Left ventricle myocardium inferior (tissue), 1 donor: ENCODE measurements around the gene TTLL12. TPM values are rescaled to one million over a fixed set of nuclear protein-coding genes. Genes with fewer than 3 reads are reported as not detected.

Source experiments
- DNase-seq: peaks from one replicate; pipeline ENCODE4 v3.0.0-alpha.2; 2020
- H3K27ac ChIP-seq: fragments of 200-600 bp; replicated peaks from 2 replicates; pipeline ENCODE4 v1.8.0; 2021
- H3K27me3 ChIP-seq: fragments of 200-600 bp; 2 replicates; pipeline ENCODE4 v1.8.0; 2021; ENCODE audit warnings: low read depth
- H3K36me3 ChIP-seq: fragments of 200-600 bp; 2 replicates; pipeline ENCODE4 v1.8.0; 2021
- H3K4me1 ChIP-seq: fragments of 200-600 bp; 2 replicates; pipeline ENCODE4 v1.8.0; 2021
- H3K4me3 ChIP-seq: fragments of 200-600 bp; 2 replicates; pipeline ENCODE4 v1.8.0; 2021; ENCODE audit warnings: mild to moderate bottlenecking, moderate library complexity
- H3K9me3 ChIP-seq: fragments of 200-600 bp; replicated peaks from 2 replicates; pipeline ENCODE4 v1.8.0; 2021
- intact Hi-C: fragments of 100-400 bp; cut with micrococcal nuclease; formaldehyde crosslinking; loops from one replicate; pipeline ENCODE4 v1.11.0; 2022
- total RNA-seq: library from RNA; stranded (reverse); fragmentation: NEBNext Ultra II Directional; extraction: Animal tissue kit (Norgen Biotek cat#: 25700); gene quantifications from one replicate; pipeline ENCODE4 v1.2.1, GENCODE V29; 2021
- TF ChIP-seq, protein P1 (sequence below): fragments of 200-600 bp; IDR thresholded peaks from 2 replicates; pipeline ENCODE4 v1.8.0; 2021; ENCODE audit warnings: antibody characterized with exemption, mild to moderate bottlenecking, borderline replicate concordance
- donor health status: DM: no; HTN: yes; CAD: no; lungs with severe emphysema.

TTLL12 gene
- total RNA-seq, 1 donor from 2014 or later = 12.6 TPM

DNA sequence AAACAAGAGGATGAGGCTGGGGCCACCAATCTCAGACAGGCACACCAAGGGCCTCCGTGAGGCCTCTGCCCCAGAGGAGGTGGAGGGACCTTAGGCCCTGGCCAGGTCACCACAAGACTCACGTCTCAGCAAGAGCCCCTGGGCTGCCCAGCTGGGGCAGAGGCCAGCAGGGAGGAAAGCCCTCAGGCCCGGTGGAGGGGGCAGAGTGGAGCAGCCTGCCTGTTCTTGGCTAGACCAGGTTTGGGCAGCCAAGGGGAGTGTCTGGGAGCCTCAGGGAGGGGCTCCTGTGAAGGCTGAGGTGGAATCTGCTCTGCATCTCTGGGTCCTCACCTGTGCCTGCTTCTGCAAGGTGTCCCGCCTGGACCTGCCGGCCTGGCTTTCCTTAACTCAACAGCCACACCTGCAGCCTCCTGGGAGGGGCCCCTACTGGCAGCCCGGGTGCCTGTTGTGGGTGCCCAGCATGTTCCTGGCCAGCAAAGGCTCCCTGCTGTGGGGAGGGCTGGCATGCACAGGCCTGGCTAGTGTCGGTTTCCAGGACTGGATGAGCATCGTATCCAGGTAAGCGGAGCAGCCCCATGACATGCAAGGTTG lies 11.9 kb downstream of the TTLL12 start:
- DNase-seq = no peak
- TF ChIP-seq, protein P1, sequence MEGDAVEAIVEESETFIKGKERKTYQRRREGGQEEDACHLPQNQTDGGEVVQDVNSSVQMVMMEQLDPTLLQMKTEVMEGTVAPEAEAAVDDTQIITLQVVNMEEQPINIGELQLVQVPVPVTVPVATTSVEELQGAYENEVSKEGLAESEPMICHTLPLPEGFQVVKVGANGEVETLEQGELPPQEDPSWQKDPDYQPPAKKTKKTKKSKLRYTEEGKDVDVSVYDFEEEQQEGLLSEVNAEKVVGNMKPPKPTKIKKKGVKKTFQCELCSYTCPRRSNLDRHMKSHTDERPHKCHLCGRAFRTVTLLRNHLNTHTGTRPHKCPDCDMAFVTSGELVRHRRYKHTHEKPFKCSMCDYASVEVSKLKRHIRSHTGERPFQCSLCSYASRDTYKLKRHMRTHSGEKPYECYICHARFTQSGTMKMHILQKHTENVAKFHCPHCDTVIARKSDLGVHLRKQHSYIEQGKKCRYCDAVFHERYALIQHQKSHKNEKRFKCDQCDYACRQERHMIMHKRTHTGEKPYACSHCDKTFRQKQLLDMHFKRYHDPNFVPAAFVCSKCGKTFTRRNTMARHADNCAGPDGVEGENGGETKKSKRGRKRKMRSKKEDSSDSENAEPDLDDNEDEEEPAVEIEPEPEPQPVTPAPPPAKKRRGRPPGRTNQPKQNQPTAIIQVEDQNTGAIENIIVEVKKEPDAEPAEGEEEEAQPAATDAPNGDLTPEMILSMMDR = no peak

DNA sequence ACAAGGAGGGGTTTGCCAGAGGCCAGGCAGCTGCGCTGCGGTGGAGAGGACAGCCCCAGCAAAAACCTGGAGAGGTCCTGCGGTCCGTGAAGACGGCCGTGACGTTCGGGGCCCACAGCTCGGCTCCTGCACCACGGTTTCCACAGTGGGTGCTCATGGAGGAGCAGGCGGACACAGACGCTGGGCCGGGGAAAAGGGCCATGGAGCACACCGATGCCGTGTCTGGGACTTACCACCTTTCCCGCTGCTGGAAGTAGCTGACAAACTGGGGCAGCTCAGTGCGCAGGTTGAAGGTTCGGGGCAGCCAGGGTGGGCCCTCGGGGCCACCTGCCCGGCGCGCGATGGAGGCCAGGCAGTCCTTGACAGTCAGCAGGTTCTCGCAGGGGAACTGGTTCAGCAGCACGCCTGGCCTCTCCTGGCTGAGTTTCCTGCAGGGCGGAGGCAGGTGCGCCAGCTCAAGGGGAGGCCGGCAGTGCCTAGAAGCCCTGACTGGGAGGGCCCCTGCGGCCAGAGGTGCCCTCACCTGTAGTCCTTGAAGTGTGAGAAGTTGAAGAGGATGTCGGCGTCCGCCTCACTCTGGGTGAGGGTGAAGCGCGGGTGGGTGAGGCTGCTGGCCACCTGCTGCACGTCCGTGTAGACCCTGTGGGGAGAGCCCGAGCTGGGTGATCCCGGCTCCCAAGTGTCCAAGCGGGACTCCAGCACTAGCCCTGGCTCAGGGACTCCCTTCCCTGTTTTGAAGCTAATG lies 12.8 kb downstream of the TTLL12 start:
- H3K36me3 ChIP-seq = peaks cover 65% of the 10 kb centered on the region
- TF ChIP-seq, protein P1 = no peak
- no peak overlapping the region for H3K4me3 ChIP-seq
- H3K27ac ChIP-seq = no peak overlapping the region
- no peaks in the 10 kb centered on the region for H3K4me1 ChIP-seq
- no peaks in the 10 kb centered on the region for H3K9me3 ChIP-seq
- no peaks in the 10 kb centered on the region for H3K27me3 ChIP-seq
- no peak for DNase-seq
- intact Hi-C loops = no loop called here

More for the DNA sequence above, 11.9 kb downstream of the TTLL12 start:
- Histone ChIP-seq H3K27me3 (no peaks in the 10 kb centered on the region), H3K36me3 (peaks cover 69% of the 10 kb centered on the region), H3K9me3 (no peaks in the 10 kb centered on the region), H3K4me1 (no peaks in the 10 kb centered on the region), H3K27ac (no peak overlapping the region), H3K4me3 (no peak overlapping the region)
- intact Hi-C loops = no loop called here

DNA sequence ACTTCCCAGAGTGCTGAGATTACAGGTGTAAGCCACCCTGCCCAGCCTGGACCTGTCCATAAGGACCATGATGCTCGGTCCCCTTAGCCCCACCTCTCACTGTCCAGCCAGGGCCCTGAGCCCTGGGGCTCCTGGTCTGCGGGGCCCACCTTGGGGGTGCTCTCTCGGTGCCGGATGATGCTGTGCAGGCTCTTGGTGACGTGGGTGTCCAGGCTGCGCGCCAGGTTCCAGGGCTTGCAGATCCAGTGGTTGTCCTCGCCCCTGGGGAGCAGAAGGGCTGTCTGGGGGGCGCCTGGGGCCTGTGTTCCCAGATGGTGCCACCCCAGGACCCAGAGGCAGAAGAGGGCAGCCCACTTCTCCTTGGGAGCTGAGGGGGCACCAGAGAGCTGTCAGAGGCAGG lies 13.4 kb downstream of the TTLL12 start:
- intact Hi-C loops = no loop called here
- Histone ChIP-seq H3K9me3 (no peaks in the 10 kb centered on the region), H3K27me3 (no peaks in the 10 kb centered on the region), H3K27ac (no peak overlapping the region), H3K4me1 (no peaks in the 10 kb centered on the region), H3K36me3 (peaks cover 65% of the 10 kb centered on the region), H3K4me3 (no peak overlapping the region)
- DNase-seq = no peak
- TF ChIP-seq, protein P1 = no peak

DNA sequence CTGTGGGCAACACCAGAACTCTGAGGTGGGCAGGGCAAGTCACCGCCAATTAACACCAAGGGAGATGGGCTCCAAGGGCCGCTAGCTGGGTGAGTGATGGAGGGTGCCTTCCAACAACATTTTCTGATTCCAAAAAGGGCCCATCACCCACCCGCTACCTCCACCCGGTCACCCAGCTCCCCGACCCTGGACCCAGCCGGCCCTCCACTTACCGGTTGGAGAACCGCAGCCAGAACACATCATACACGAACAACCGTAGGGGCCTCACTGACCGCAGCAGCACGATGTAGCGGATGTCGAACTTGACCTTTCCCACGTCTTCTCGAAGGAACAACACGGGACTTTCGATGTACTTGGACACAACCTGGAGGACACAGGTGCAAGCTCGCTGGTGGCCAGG lies 14.7 kb downstream of the TTLL12 start:
- peaks cover 76% of the 10 kb centered on the region for H3K36me3 ChIP-seq
- intact Hi-C loops = no loop called here
- no peak overlapping the region for H3K27ac ChIP-seq
- no peaks in the 10 kb centered on the region for H3K27me3 ChIP-seq
- no peak for DNase-seq
- H3K4me3 ChIP-seq = no peak overlapping the region
- TF ChIP-seq, protein P1 = no peak
- H3K9me3 ChIP-seq = no peaks in the 10 kb centered on the region
- no peaks in the 10 kb centered on the region for H3K4me1 ChIP-seq

DNA sequence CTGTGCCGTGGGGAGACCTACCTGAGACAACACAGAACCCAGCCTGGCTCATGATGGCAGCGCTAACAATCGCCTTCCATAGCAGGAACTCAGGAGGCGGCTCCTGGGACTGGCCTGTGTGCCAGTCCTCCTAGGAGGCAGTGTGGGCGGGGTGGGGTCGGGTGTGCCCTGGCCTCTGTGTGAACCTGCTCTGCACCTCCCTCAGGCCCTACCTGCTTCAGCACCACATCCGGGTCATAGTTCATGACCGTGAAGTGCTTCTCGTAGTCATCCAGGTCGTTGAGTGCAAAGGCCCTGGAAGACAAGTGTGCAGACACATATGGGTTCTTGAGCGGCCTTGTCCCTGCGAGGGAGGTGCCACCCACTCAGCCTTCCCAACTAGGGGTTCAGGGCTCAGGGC lies 15.3 kb downstream of the TTLL12 start:
- Histone ChIP-seq H3K4me1 (no peaks in the 10 kb centered on the region), H3K4me3 (no peak overlapping the region), H3K36me3 (peaks cover 76% of the 10 kb centered on the region), H3K27ac (no peak overlapping the region), H3K27me3 (no peaks in the 10 kb centered on the region), H3K9me3 (no peaks in the 10 kb centered on the region)
- no peak for DNase-seq
- TF ChIP-seq, protein P1 = no peak
- intact Hi-C loops = no loop called here
